ENCODE data around the gene PLA2G2C.

Gene PLA2G2C

DNA sequence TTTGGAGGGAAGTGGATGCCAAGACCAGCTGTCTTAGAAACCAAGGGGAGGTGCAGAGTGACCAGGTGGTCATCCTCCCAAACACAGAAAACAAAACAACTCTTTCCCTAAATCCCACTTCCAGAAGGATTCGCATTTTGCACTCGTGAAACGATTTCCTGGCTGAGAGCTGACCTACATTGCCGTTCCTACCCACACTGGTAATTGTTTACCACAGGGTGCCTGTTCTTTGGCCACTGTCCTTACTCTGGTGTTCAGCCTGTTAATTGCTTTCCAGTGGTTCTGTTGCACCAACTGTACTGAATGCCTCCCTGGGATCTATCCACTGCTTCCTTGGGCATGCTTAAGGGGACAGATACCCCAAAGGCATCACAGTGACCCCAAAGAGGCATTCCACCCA is 23.2 kb upstream of the PLA2G2C start:
- no peak for DNase-seq (ENCODE audit: low spot score)
- TF ChIP-seq, protein P1, sequence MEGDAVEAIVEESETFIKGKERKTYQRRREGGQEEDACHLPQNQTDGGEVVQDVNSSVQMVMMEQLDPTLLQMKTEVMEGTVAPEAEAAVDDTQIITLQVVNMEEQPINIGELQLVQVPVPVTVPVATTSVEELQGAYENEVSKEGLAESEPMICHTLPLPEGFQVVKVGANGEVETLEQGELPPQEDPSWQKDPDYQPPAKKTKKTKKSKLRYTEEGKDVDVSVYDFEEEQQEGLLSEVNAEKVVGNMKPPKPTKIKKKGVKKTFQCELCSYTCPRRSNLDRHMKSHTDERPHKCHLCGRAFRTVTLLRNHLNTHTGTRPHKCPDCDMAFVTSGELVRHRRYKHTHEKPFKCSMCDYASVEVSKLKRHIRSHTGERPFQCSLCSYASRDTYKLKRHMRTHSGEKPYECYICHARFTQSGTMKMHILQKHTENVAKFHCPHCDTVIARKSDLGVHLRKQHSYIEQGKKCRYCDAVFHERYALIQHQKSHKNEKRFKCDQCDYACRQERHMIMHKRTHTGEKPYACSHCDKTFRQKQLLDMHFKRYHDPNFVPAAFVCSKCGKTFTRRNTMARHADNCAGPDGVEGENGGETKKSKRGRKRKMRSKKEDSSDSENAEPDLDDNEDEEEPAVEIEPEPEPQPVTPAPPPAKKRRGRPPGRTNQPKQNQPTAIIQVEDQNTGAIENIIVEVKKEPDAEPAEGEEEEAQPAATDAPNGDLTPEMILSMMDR (IDR thresholded peaks at IDR 0.05; ENCODE audit: borderline replicate concordance, control extremely low read depth, extremely low read depth, insufficient read depth, missing control alignments), result no peak
- in situ Hi-C loops (cut with MboI; ENCODE audit: low sequenced_read_pairs, unreplicated experiment), result no loop called here

DNA sequence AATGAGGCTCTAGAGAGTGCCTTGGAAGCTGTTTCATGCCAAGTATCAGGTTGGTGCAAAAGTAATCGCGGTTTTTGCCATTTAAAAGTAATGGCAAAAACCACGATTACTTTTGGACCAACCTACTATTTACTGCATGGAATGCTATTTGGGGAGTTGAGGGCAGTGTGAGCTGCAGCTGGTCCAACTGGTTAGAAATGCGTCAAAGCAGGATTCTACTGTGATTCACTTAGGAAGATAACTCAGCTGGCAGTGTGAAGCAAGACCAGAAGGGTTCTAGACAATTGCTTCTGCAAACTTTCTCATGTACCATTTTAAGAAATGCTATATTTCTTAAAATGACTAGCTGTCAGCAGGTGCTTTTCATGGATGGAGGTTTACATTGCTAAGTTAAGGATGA is 21.2 kb upstream of the PLA2G2C start:
- DNase-seq (ENCODE audit: low spot score), result no peak
- TF ChIP-seq, protein P1 (IDR thresholded peaks at IDR 0.05; ENCODE audit: borderline replicate concordance, control extremely low read depth, extremely low read depth, insufficient read depth, missing control alignments), result no peak
- in situ Hi-C loops (cut with MboI; ENCODE audit: low sequenced_read_pairs, unreplicated experiment), result no loop called here

DNA sequence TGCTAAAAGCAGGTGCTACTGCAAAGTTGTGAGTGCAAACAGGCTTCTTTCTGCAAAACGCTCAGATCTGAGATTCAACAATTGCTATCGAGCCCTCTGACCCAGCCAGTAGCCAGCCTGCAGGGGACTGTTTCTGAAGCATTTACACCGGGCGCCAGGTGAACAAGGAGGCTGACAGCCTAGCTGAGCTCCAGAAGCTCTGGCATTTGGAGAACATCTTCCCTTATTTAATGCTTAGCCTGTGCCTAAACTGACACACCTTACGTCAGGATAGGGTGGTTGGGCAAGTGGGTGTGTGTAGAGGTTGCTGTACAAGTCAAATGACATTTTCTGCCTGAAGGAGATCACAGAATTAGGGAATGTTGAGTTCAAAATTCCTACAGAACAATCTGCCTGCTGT is 15.8 kb upstream of the PLA2G2C start:
- in situ Hi-C loops (cut with MboI; ENCODE audit: low sequenced_read_pairs, unreplicated experiment), result no loop called here
- TF ChIP-seq, protein P1 (IDR thresholded peaks at IDR 0.05; ENCODE audit: borderline replicate concordance, control extremely low read depth, extremely low read depth, insufficient read depth, missing control alignments), result no peak
- DNase-seq (ENCODE audit: low spot score), result no peak

DNA sequence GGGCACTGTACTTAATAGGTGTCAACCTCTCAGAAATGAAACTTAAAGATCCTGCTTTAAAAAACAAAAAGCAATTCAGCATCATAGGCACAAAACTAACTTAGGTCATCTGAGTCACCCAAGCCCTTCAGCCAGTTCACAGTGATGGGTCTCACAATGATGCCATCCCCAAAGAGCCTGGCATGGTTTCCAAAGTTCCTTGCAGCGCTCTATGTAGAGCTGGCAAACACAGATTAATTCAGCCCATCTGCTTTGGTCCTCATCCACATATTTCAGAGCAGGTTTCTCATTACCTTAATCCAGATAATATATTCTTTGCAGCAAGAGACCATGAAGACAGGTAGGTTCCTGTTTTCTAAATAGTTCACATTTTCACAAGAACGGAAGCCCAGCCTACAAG is 14.6 kb upstream of the PLA2G2C start:
- in situ Hi-C loops (cut with MboI; ENCODE audit: low sequenced_read_pairs, unreplicated experiment), result no loop called here
- DNase-seq (ENCODE audit: low spot score), result no peak
- TF ChIP-seq, protein P1 (IDR thresholded peaks at IDR 0.05; ENCODE audit: borderline replicate concordance, control extremely low read depth, extremely low read depth, insufficient read depth, missing control alignments), result no peak

DNA sequence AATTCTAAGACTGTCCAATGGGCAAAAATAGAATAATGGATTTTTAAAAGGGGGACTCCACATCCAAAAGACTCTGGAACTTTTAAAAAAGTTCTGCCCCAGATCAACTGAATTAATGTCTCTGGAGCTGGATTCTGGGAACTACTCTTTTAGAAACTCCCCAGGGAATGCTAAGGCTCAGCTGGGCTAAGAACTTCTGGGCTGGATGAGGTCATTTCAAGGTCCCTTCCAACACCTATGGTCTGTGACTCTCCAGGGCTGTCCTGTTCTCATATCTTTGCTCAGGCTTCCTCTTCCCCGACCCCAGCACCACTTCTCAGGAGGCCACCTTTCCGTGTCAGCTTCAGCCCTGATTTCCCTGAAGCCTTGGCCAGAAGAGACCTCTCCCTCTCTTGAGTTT is 13.5 kb upstream of the PLA2G2C start:
- TF ChIP-seq, protein P1 (IDR thresholded peaks at IDR 0.05; ENCODE audit: borderline replicate concordance, control extremely low read depth, extremely low read depth, insufficient read depth, missing control alignments), result no peak
- in situ Hi-C loops (cut with MboI; ENCODE audit: low sequenced_read_pairs, unreplicated experiment), result no loop called here
- no peak for DNase-seq (ENCODE audit: low spot score)

DNA sequence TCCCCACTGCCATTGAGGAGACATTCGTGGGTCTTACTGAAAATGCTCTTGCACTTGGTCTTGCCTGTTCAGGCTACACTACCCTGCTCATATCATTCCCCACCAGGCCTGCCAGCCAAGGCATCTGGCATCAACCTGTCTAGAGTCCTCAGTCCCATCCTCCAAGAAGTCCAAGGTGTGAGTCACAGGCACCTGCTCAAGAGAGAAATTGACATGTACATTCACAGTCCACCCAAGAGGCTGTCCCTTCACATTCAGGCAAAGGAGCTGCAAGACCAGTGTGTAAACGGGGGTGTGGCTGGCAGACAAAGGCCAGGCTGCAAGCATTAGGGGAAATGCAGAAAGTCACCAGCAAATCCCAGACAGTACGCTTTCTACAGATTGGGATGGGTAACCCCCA is 13.1 kb upstream of the PLA2G2C start:
- TF ChIP-seq, protein P1 (IDR thresholded peaks at IDR 0.05; ENCODE audit: borderline replicate concordance, control extremely low read depth, extremely low read depth, insufficient read depth, missing control alignments), result no peak
- no peak for DNase-seq (ENCODE audit: low spot score)
- in situ Hi-C loops (cut with MboI; ENCODE audit: low sequenced_read_pairs, unreplicated experiment), result no loop called here

DNA sequence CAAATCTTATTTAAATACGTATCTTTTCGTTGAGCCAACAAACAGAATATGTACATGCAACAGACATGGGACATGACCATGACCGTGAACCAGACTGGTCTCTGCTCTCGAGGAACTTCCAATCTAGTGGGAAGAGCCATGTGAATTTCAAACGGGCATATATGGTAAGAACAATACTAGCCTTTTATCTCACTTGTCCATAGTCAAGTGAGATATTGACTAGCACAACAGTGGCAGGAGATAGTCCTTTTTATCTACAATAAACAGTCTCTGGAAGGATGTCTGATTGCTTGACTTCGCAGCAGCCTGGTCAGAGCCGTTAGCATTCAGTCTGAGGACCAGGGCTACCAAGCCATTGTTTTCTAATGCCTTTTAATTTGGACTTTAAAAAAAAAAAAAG is 12.6 kb upstream of the PLA2G2C start:
- TF ChIP-seq, protein P1 (IDR thresholded peaks at IDR 0.05; ENCODE audit: borderline replicate concordance, control extremely low read depth, extremely low read depth, insufficient read depth, missing control alignments), result no peak
- no peak for DNase-seq (ENCODE audit: low spot score)
- in situ Hi-C loops (cut with MboI; ENCODE audit: low sequenced_read_pairs, unreplicated experiment), result no loop called here
